GOT3 (cell line): ENCODE measurements around the gene MICU1.
"Not testable (repeated sequence)": the region's sequence is repeated elsewhere in the genome, so short reads cannot be mapped to it uniquely, and the experiment has no call there.

Experiments
- DNase-seq: peaks from one replicate; lab custom pipeline; 2025; ENCODE audit warnings: mixed read lengths; lab: John Stamatoyannopoulos, UW

MICU1 gene

GRCh38 chr10:72346117-72346516 lies 279.8 kb downstream of the MICU1 start:
- not testable (repeated sequence) for DNase-seq

- DNase-seq = no peak
These were observed 280.9 kb downstream of the MICU1 start for GRCh38 chr10:72344932-72345331.

- no peak for DNase-seq
These were observed 283.0 kb downstream of the MICU1 start for GRCh38 chr10:72342911-72343310.

- no peak for DNase-seq
These were observed 285.2 kb downstream of the MICU1 start for GRCh38 chr10:72340510-72341261.

- DNase-seq = no peak
These were observed 287.7 kb downstream of the MICU1 start for GRCh38 chr10:72338180-72338579.

- DNase-seq = no peak
These were observed 288.2 kb downstream of the MICU1 start for GRCh38 chr10:72337722-72338121.

GRCh38 chr10:72337039-72337629 lies 288.7 kb downstream of the MICU1 start:
- no peak for DNase-seq

GRCh38 chr10:72336259-72337038 lies 289.4 kb downstream of the MICU1 start:
- no peak for DNase-seq

GRCh38 chr10:72335394-72336258 lies 290.3 kb downstream of the MICU1 start:
- DNase-seq = no peak

- no peak for DNase-seq
These were observed 291.0 kb downstream of the MICU1 start for GRCh38 chr10:72334825-72335393.

GRCh38 chr10:72334196-72334824 lies 291.6 kb downstream of the MICU1 start:
- DNase-seq = no peak

- DNase-seq = no peak
These were observed 292.5 kb downstream of the MICU1 start for GRCh38 chr10:72333112-72334015.

- no peak for DNase-seq
These were observed 293.3 kb downstream of the MICU1 start for GRCh38 chr10:72332423-72333111.

GRCh38 chr10:72331575-72332422 lies 294.1 kb downstream of the MICU1 start:
- DNase-seq = no peak

GRCh38 chr10:72330069-72330426 lies 295.8 kb downstream of the MICU1 start:
- no peak for DNase-seq

GRCh38 chr10:72329290-72330068 lies 296.4 kb downstream of the MICU1 start:
- DNase-seq = no peak

GRCh38 chr10:72328829-72329204 lies 297.1 kb downstream of the MICU1 start:
- DNase-seq = no peak
